LNCAP (cell line): Measurements from ENCODE around the gene RBL2.

Experiments
- TF ChIP-seq, protein P1 (sequence below): fragments of 450-650 bp; IDR thresholded peaks from 2 replicates; pipeline ENCODE4 v1.5.1; 2017; ENCODE audit warnings: mild to moderate bottlenecking

The RBL2 gene

DNA sequence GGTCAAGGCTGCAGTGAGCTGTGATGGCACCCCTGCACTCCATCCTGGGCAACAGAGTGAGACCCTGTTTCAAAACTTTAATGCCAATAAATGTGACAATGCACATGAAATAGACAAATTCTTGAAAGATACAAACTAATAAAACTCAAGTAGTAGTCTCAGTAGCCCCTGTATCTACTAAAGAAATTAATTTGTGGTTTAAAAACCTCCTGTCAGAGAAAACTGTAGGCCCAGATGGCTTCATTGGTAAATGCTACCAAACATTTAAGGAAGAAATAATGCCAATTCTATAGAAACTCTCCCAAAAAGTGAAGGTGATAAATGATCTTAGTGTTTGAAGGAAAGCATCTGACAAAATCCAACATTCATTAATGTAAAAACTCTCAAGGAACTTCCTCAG lies 52.0 kb downstream of the RBL2 start:
- TF ChIP-seq, protein P1, sequence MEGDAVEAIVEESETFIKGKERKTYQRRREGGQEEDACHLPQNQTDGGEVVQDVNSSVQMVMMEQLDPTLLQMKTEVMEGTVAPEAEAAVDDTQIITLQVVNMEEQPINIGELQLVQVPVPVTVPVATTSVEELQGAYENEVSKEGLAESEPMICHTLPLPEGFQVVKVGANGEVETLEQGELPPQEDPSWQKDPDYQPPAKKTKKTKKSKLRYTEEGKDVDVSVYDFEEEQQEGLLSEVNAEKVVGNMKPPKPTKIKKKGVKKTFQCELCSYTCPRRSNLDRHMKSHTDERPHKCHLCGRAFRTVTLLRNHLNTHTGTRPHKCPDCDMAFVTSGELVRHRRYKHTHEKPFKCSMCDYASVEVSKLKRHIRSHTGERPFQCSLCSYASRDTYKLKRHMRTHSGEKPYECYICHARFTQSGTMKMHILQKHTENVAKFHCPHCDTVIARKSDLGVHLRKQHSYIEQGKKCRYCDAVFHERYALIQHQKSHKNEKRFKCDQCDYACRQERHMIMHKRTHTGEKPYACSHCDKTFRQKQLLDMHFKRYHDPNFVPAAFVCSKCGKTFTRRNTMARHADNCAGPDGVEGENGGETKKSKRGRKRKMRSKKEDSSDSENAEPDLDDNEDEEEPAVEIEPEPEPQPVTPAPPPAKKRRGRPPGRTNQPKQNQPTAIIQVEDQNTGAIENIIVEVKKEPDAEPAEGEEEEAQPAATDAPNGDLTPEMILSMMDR: no peak

DNA sequence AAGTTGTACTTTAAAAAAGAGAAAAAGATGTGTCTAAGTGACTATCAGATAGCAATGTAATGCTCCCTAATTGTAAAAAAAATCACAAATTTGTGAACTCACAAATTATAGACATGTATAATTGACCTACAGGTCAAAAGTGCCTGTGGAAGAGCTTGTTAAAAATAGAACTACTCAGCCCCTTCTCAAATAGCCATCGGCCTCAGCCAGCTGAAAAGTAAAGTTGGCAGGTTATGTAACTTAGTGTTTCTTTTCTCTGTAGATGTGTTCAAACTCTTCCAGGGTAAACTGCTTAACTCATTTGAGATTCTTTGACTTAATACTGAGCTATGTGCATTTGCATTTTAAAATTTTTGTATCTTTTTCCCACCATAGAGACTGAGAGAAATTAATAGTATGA lies 55.5 kb downstream of the RBL2 start:
- TF ChIP-seq, protein P1: no peak

DNA sequence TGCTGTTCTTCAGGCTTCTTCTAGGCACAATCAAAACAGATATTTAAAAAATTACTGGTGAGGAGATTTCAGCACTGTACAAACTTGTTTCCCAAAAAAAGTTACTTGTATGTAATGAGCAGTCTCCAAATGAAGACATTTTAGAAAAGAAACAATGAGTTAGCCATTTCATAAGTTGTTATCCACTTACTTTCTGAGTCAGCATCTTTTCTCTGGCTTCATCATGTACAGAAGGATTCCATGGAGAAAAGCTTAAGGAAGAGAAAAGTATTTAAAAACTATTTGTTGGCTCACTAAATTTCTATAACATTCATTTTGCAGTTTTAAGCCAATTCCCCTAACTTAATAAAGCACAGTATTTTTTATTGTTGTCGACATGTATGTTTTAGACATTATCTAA lies 58.2 kb downstream of the RBL2 start:
- TF ChIP-seq, protein P1: no peak

- TF ChIP-seq, protein P1: no peak
These were observed 60.4 kb downstream of the RBL2 start for GRCh38 chr16:53494636-53495035.

DNA sequence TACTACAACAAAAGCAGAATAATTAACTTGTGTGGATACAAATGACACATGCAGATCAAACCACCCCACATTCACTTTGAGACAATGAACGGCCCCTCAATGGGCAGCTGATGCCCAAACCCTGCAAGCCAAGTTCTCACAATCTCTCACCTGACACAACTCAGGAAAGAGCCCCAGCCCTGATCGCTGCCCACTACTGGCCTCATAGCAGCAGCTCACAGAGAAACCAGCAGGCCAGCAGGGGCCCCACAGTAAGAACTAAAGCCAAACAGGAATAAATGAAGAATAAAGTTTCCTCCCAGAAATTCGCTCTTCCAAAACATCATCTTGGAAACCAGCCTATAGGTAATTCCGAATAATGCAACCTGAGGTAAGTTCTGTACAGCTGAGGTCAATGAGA lies 61.1 kb downstream of the RBL2 start:
- TF ChIP-seq, protein P1: no peak

DNA sequence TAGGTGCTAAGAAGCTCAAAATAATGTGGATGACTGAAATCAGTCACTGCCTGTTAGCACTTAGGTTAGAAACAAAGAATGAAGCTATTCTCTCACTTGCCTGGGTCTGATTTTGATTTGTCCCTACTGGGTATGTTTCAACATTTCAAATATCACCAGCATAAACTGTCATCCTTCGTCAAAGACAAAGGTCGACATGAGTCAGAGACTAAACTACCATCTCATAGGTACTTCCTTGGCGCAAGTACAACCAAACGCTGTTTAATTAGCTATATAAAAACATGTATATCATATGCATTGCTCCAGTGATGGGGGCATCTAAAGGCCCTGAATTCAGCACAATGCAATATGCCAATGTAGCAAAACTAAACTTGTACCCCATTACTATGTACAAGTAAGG lies 64.7 kb downstream of the RBL2 start:
- TF ChIP-seq, protein P1: no peak

DNA sequence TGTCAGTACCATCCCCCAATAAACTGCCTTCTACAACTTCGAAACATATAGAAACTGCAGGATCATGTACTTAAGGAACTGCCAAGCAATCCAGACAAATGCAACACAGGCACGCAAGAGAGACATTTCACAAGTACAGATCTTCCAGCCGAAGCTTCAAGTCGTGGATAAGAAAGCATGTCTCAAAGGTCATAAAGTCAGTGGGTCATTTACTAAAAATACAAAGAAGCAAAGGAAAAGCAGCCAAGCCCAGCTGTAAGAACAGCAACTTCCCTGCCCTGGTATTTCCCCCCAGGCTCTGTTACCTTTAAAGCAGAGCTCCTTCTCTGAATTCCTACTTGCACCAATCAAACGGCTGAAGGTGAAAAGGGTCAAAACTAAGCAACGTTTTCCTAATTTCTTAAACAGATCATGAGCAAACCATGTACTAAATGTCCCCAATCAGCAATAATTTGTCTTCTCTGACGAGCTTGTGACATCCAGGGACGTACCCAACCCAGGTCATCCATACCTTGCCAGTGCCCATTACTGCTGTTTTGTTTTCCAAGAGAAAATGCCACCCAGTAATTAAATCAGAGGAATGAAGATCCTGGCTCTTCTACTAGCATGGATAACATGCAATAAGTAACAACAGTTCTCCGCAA lies 67.1 kb downstream of the RBL2 start:
- TF ChIP-seq, protein P1: no peak
